HEK293 (cell line): ENCODE measurements around the gene HNRNPM.

ENCODE experiments used
- GFI1B ChIP-seq: fragments of 450-650 bp; formaldehyde crosslinking; IDR thresholded peaks from 2 replicates; pipeline ENCODE4 v1.5.1; 2016; ENCODE audit warnings: missing biosample characterization, missing genetic modification characterization
- GLI2 ChIP-seq: fragments of 450-650 bp; formaldehyde crosslinking; IDR thresholded peaks from 2 replicates; pipeline ENCODE4; 2017; ENCODE audit warnings: missing biosample characterization, missing genetic modification characterization, low read depth, borderline replicate concordance
- IKZF3 ChIP-seq: fragments of 450-650 bp; IDR thresholded peaks from 2 replicates; pipeline ENCODE4 v1.5.0; 2018; ENCODE audit warnings: missing biosample characterization, mild to moderate bottlenecking, missing genetic modification characterization, moderate library complexity
- KLF8 ChIP-seq: fragments of 450-650 bp; formaldehyde crosslinking; IDR thresholded peaks from 2 replicates; pipeline ENCODE4 v1.5.1; 2016; ENCODE audit warnings: missing biosample characterization, missing genetic modification characterization
- KLF9 ChIP-seq: fragments of 450-650 bp; formaldehyde crosslinking; IDR thresholded peaks from 2 replicates; pipeline ENCODE4 v1.5.1; 2016; ENCODE audit warnings: missing biosample characterization, missing genetic modification characterization, low read depth
- PATZ1 ChIP-seq: fragments of 450-650 bp; formaldehyde crosslinking; IDR thresholded peaks from 2 replicates; pipeline ENCODE4 v1.5.1; 2016; ENCODE audit warnings: missing biosample characterization, missing genetic modification characterization
- PRDM6 ChIP-seq: fragments of 450-650 bp; formaldehyde crosslinking; IDR thresholded peaks from 2 replicates; pipeline ENCODE4 v1.5.1; 2017; ENCODE audit warnings: missing biosample characterization, missing genetic modification characterization
- REPIN1 ChIP-seq: fragments of 450-650 bp; formaldehyde crosslinking; IDR thresholded peaks from 2 replicates; pipeline ENCODE4 v1.5.1; 2017; ENCODE audit warnings: missing biosample characterization, missing genetic modification characterization, low read depth
- TCF7L2 ChIP-seq: IDR thresholded peaks from 2 replicates; pipeline ENCODE4 v1.6.1; 2011; ENCODE audit warnings: low read depth, mild to moderate bottlenecking, inconsistent platforms, low read length, moderate library complexity, borderline replicate concordance
- ZBTB1 ChIP-seq: fragments of 450-650 bp; formaldehyde crosslinking; IDR thresholded peaks from 2 replicates; pipeline ENCODE4 v1.5.1; 2016; ENCODE audit warnings: missing biosample characterization, missing genetic modification characterization
- ZNF202 ChIP-seq: fragments of 450-650 bp; formaldehyde crosslinking; IDR thresholded peaks from 2 replicates; pipeline ENCODE4 v1.5.1; 2016; ENCODE audit warnings: missing biosample characterization, missing genetic modification characterization, borderline replicate concordance
- ZNF211 ChIP-seq: fragments of 450-650 bp; formaldehyde crosslinking; IDR thresholded peaks from 2 replicates; pipeline ENCODE4 v1.5.1; 2016; ENCODE audit warnings: low read depth, missing biosample characterization, missing genetic modification characterization
- ZNF223 ChIP-seq: fragments of 450-650 bp; formaldehyde crosslinking; IDR thresholded peaks from 2 replicates; pipeline ENCODE4 v1.5.1; 2016; ENCODE audit warnings: missing biosample characterization, missing genetic modification characterization
- ZNF248 ChIP-seq: fragments of 450-650 bp; formaldehyde crosslinking; IDR thresholded peaks from 2 replicates; pipeline ENCODE4 v1.5.1; 2017; ENCODE audit warnings: missing biosample characterization, missing genetic modification characterization
- ZNF404 ChIP-seq: fragments of 450-650 bp; formaldehyde crosslinking; IDR thresholded peaks from 2 replicates; pipeline ENCODE4 v1.5.1; 2017; ENCODE audit warnings: missing biosample characterization, missing genetic modification characterization
- ZNF433 ChIP-seq: fragments of 450-650 bp; formaldehyde crosslinking; IDR thresholded peaks from 2 replicates; pipeline ENCODE4 v1.5.1; 2016; ENCODE audit warnings: missing biosample characterization, missing genetic modification characterization, low read depth
- ZNF510 ChIP-seq: fragments of 450-650 bp; formaldehyde crosslinking; IDR thresholded peaks from 2 replicates; pipeline ENCODE4 v1.5.1; 2018; ENCODE audit warnings: mild to moderate bottlenecking, missing genetic modification characterization, missing biosample characterization; ENCODE audit not compliant: insufficient replicate concordance
- ZNF558 ChIP-seq: fragments of 450-650 bp; formaldehyde crosslinking; IDR thresholded peaks from 2 replicates; pipeline ENCODE4 v1.5.1; 2016; ENCODE audit warnings: missing biosample characterization, missing genetic modification characterization
- ZNF621 ChIP-seq: fragments of 450-650 bp; formaldehyde crosslinking; IDR thresholded peaks from 2 replicates; pipeline ENCODE4 v1.5.1; 2017; ENCODE audit warnings: missing biosample characterization, missing genetic modification characterization
- ZNF747 ChIP-seq: fragments of 450-650 bp; formaldehyde crosslinking; IDR thresholded peaks from 2 replicates; pipeline ENCODE4 v1.5.1; 2016; ENCODE audit warnings: missing biosample characterization, missing genetic modification characterization
- ZNF843 ChIP-seq: fragments of 450-650 bp; formaldehyde crosslinking; IDR thresholded peaks from 2 replicates; pipeline ENCODE4 v1.5.1; 2016; ENCODE audit warnings: missing biosample characterization, missing genetic modification characterization
- ZXDB ChIP-seq: fragments of 450-650 bp; formaldehyde crosslinking; IDR thresholded peaks from 2 replicates; pipeline ENCODE4 v1.5.1; 2016; ENCODE audit warnings: missing biosample characterization, missing genetic modification characterization
- TF ChIP-seq, protein P1 (sequence below): fragments of 450-650 bp; formaldehyde crosslinking; IDR thresholded peaks from 2 replicates; pipeline ENCODE4 v1.5.1; 2016; ENCODE audit warnings: missing biosample characterization, missing genetic modification characterization
- TF ChIP-seq, protein P2 (sequence below): fragments of 450-650 bp; formaldehyde crosslinking; IDR thresholded peaks from 2 replicates; pipeline ENCODE4; 2016; ENCODE audit warnings: missing biosample characterization, missing genetic modification characterization
- TF ChIP-seq, protein P3 (sequence below): fragments of 450-650 bp; formaldehyde crosslinking; IDR thresholded peaks from 2 replicates; pipeline ENCODE4 v1.5.1; 2017; ENCODE audit warnings: missing biosample characterization, missing genetic modification characterization
- TF ChIP-seq, protein P4 (sequence below): fragments of 450-650 bp; formaldehyde crosslinking; IDR thresholded peaks from 2 replicates; pipeline ENCODE4 v1.5.1; 2016; ENCODE audit warnings: missing biosample characterization, missing genetic modification characterization, borderline replicate concordance
- TF ChIP-seq, protein P5 (sequence below): fragments of 450-650 bp; formaldehyde crosslinking; IDR thresholded peaks from 2 replicates; pipeline ENCODE4 v1.5.1; 2017; ENCODE audit warnings: missing biosample characterization, missing genetic modification characterization

Gene HNRNPM

DNA sequence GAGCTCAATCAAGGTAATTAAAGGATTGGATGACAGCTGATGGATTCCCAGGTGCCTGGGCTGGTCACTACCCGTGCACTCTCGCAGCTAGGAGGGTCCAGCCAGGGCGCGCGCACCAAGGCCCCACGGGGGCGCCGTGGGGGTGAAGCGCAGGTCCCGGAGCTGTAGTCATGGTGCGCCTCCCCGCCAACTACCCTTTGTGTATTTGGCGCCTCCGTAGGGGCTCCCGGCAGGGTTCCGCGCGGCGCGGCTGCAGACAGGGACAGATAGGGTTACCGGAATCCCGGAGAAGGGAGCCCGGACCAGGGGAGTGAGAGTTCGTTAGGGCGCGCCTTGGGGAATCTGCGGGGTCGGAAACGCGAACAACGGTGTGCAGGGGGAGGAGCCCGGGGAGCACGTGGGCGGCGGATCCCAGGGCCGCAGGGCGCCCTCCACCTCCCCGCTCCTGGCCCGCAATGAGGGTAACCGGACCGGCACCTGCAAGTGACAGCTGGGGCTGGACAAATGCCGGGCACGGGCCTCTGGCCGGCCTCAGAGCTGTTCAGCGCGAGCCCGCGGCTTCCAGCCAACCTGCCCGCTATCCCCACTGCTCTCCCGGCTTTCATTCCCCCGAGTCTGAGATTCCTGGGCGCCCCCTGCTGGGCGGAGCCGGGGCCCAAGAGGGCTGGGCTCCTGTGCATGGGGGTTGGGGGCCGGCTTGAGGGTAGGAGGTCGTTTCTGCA is 61.1 kb downstream of the HNRNPM start (continued):
- TF ChIP-seq, protein P1, sequence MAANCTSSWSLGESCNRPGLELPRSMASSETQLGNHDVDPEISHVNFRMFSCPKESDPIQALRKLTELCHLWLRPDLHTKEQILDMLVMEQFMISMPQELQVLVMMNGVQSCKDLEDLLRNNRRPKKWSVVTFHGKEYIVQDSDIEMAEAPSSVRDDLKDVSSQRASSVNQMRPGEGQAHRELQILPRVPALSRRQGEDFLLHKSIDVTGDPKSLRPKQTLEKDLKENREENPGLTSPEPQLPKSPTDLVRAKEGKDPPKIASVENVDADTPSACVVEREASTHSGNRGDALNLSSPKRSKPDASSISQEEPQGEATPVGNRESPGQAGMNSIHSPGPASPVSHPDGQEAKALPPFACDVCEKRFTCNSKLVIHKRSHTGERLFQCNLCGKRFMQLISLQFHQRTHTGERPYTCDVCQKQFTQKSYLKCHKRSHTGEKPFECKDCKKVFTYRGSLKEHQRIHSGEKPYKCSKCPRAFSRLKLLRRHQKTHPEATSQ (tag by site-specific recombination), result peak; percentile 17; the same call in 1 of the 2 replicates
- peak; percentile 63; the same call in 1 of the 2 replicates for TF ChIP-seq KLF8 (tag by site-specific recombination)
- no peak for TF ChIP-seq ZNF510 (tag by site-specific recombination)
- TF ChIP-seq, protein P2, sequence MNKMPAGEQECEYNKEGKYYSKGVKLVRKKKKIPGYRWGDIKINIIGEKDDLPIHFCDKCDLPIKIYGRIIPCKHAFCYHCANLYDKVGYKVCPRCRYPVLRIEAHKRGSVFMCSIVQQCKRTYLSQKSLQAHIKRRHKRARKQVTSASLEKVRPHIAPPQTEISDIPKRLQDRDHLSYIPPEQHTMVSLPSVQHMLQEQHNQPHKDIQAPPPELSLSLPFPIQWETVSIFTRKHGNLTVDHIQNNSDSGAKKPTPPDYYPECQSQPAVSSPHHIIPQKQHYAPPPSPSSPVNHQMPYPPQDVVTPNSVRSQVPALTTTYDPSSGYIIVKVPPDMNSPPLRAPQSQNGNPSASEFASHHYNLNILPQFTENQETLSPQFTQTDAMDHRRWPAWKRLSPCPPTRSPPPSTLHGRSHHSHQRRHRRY (tag by site-specific recombination), result no peak
- no peak for TF ChIP-seq ZNF248
- TF ChIP-seq GFI1B (tag by site-specific recombination), result no peak
- TF ChIP-seq ZNF558, result no peak
- no peak; the same call in none of the 2 replicates for TF ChIP-seq ZNF843 (tag by site-specific recombination)
- TF ChIP-seq, protein P3, sequence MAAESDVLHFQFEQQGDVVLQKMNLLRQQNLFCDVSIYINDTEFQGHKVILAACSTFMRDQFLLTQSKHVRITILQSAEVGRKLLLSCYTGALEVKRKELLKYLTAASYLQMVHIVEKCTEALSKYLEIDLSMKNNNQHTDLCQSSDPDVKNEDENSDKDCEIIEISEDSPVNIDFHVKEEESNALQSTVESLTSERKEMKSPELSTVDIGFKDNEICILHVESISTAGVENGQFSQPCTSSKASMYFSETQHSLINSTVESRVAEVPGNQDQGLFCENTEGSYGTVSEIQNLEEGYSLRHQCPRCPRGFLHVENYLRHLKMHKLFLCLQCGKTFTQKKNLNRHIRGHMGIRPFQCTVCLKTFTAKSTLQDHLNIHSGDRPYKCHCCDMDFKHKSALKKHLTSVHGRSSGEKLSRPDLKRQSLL (tag by site-specific recombination), result no peak
- no peak for TF ChIP-seq ZNF433 (tag by site-specific recombination)
- TF ChIP-seq GLI2, result no peak
- no peak for TF ChIP-seq ZNF202 (tag by site-specific recombination)
- peak; percentile 92 for TF ChIP-seq IKZF3 (tag by site-specific recombination)
- TF ChIP-seq, protein P4, sequence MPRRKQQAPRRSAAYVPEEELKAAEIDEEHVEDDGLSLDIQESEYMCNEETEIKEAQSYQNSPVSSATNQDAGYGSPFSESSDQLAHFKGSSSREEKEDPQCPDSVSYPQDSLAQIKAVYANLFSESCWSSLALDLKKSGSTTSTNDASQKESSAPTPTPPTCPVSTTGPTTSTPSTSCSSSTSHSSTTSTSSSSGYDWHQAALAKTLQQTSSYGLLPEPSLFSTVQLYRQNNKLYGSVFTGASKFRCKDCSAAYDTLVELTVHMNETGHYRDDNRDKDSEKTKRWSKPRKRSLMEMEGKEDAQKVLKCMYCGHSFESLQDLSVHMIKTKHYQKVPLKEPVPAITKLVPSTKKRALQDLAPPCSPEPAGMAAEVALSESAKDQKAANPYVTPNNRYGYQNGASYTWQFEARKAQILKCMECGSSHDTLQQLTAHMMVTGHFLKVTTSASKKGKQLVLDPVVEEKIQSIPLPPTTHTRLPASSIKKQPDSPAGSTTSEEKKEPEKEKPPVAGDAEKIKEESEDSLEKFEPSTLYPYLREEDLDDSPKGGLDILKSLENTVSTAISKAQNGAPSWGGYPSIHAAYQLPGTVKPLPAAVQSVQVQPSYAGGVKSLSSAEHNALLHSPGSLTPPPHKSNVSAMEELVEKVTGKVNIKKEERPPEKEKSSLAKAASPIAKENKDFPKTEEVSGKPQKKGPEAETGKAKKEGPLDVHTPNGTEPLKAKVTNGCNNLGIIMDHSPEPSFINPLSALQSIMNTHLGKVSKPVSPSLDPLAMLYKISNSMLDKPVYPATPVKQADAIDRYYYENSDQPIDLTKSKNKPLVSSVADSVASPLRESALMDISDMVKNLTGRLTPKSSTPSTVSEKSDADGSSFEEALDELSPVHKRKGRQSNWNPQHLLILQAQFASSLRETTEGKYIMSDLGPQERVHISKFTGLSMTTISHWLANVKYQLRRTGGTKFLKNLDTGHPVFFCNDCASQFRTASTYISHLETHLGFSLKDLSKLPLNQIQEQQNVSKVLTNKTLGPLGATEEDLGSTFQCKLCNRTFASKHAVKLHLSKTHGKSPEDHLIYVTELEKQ, result no peak; the same call in 1 of the 2 replicates
- no peak for TF ChIP-seq ZNF211 (tag by site-specific recombination)
- TF ChIP-seq ZBTB1 (tag by site-specific recombination), result peak; percentile 51; the same call in 1 of the 2 replicates
- no peak for TF ChIP-seq ZNF747
- TF ChIP-seq KLF9 (tag by site-specific recombination), result peak; percentile 51; the same call in 1 of the 2 replicates
- no peak for TF ChIP-seq ZNF621
- TF ChIP-seq PATZ1 (tag by site-specific recombination), result peak; percentile 96
- TF ChIP-seq ZNF404 (tag by site-specific recombination), result no peak
- no peak for TF ChIP-seq REPIN1
- no peak for TF ChIP-seq PRDM6
- TF ChIP-seq, protein P5, sequence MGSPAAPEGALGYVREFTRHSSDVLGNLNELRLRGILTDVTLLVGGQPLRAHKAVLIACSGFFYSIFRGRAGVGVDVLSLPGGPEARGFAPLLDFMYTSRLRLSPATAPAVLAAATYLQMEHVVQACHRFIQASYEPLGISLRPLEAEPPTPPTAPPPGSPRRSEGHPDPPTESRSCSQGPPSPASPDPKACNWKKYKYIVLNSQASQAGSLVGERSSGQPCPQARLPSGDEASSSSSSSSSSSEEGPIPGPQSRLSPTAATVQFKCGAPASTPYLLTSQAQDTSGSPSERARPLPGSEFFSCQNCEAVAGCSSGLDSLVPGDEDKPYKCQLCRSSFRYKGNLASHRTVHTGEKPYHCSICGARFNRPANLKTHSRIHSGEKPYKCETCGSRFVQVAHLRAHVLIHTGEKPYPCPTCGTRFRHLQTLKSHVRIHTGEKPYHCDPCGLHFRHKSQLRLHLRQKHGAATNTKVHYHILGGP (tag by site-specific recombination), result no peak
- peak; percentile 87 for TF ChIP-seq ZXDB (tag by site-specific recombination)
- no peak for TF ChIP-seq ZNF223 (tag by site-specific recombination)
- TF ChIP-seq TCF7L2, result no peak
